Activated CD8-positive, alpha-beta memory T cell treated with anti-CD3 and anti-CD28 coated beads, Interleukin-2, amount 50 U/mL, for 24 hours (primary cell): ENCODE measurements around the gene CLIC3.

Experiments
- DNase-seq: peaks from one replicate; pipeline ENCODE4 v3.0.0-alpha.2; 2020; ENCODE audit errors: extremely low read depth

The CLIC3 gene

DNA sequence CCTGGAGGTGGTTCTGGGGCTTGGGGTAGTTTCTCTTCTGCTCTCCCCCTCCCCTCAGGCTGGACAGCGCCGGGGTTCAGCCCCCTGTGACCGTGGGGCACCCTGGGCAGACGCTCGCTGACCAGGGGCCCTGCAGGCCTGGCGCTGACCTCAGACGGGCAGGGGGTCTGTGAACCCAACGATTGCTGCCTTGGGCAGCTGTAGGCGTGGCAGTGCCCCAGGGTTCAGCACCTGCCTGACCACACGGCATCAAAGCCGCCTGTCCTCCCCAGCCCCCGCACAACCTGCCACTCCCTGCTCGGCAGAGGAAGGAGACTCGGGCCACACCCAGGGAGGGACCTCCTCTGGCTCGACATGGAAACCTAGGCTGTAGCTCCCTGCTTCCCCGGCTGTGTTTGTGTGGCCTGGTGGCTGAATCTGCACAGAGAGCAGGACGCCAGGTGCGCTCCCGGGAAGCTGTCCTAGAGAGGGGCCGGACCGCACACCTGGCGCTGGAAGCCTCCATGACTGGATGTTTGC lies 32.1 kb downstream of the CLIC3 start:
- no peak for DNase-seq

DNA sequence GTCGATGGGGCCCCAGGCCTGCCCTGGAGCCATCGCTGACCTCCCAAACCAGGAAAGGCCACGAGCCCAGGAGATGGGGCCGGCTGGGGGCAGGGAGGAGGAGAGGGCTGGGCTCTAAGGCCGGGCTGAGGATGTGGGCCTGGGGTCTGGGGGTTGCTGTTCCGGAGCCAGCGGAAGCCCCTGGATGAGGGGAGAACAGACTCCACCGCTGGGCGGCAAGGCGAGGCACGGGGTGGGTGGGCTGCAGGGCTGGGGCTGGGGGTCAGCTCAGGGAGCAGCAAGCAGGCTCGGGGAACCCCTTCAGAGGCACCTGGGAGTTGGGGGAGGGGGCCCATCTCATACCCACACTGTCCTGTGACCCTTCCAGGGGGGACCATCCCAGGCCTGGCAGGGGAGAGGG lies 32.6 kb downstream of the CLIC3 start:
- DNase-seq: no peak

- DNase-seq: no peak
These were observed 33.0 kb downstream of the CLIC3 start for GRCh38 chr9:136963341-136963740.

- no peak for DNase-seq
These were observed 33.6 kb downstream of the CLIC3 start for GRCh38 chr9:136962701-136963248.

DNA sequence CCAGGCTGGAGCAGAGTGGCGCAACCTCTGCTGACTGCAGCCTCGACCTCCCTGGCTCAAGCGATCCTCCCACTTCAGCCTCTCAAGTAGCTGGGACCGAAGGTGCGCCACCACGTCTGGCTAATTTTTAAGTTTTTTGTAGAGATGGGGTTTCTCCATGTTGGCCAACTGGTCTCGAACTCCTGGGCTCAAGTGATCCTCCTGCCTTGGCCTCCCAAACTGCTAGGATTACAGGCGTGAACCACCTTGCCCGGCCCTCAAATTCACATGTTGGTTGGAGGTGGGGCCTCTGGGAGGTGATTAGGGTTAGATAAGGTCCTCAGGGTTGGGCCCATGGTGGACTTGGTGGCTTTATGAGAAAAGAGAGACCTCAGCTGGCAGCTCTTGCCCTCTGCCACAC lies 34.2 kb downstream of the CLIC3 start:
- no peak for DNase-seq

- DNase-seq: no peak
These were observed 34.9 kb downstream of the CLIC3 start for GRCh38 chr9:136961279-136962065.

GRCh38 chr9:136960938-136961275 lies 35.5 kb downstream of the CLIC3 start:
- no peak for DNase-seq

DNA sequence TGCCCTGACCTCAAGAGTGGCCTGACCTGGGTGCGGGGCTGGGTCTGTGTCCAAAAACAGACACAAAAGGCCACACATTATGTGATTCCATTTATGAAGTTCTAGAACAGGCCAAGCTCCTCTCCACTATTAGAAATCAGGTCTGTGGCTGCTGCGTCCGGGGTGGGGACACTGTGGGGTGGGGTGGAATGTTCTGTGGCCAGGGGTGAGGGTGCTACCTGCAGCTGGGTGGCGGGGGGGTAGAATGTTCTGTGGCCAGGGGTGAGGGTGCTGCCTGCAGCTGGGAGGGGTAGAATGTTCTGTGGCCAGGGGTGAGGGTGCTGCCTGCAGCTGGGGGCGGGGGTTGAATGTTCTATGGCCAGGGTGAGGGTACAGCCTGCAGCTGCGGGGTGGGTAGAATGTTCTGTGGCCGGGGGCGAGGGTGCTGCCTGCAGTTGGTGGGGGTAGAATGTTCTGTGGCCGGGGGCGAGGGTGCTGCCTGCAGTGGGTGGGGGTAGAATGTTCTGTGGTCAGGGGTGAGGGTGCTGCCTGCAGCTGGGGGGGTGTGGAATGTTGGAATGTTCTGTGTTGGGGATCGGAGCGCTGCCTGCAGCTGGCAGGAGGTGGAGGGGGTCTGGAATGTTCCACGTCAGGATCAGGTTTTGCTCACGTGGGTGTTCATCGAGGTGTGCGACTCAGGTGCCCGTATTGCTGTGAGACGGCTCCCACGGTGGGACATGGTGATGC lies 36.0 kb downstream of the CLIC3 start:
- no peak for DNase-seq

DNA sequence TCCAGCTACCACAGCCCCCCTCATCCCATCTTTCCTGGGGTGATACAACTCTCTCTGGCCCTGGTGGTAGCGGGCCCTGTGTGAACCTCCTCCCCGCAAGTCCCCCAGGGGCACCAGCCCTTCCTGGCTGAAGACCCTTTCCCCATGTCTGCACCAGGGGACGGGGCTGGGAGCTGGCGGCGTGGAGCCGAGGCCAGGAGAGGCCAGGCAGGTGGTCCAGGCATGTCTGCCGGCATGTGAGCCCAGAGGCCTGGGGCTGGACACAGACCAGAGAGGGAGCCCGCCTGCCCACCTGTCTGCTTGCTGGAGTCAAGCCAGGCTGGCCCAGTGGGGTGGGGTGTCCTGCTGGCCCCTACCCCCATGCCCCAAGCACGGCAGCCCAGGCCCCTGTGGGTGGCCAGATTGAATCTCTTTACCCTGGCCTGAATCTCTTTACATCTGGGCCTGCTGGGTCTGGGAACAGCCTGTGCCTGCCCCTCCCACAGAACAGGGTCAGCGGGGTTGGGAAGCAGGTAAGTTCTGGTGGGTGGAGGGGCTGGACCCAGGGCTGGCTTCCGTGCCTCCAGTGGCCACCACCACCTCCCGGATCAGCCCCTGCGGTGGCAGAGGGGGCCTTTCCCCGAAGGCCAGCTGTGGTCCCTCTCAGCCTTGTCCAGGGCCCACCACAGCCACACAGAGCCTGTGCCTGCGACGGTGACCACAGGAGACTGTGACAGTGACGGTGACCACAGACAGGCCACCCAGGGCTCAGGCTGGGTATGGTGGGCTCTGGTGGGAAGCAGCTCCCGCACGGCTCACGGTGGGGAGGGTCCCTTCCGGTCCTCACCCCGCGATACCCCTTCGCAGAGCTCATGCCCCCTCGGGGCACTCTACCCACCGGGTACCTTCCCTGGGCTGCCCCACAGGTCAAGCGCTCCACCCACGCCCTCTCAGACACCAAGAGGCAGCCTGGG lies 37.2 kb downstream of the CLIC3 start:
- DNase-seq: no peak

DNA sequence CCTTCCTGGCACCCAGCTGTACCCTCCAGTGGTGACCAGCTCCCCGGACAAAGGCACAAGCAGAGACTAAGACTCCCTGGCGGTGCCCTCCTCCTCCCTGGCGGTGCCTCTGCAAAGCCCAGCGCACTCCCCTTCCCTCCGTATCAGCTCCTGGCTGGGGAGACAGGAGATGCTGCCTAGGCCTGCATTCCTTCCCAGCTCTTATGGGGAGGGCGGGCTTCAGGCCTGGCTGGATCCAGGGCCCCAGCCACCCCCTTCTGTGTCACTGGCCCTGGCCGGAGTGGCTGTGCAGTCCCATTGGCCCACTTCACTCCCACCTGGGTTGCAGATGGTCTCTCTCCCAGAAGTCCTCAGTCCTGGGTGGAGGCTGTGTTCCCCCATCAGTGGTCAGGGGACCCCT lies 37.9 kb downstream of the CLIC3 start:
- DNase-seq: no peak

DNA sequence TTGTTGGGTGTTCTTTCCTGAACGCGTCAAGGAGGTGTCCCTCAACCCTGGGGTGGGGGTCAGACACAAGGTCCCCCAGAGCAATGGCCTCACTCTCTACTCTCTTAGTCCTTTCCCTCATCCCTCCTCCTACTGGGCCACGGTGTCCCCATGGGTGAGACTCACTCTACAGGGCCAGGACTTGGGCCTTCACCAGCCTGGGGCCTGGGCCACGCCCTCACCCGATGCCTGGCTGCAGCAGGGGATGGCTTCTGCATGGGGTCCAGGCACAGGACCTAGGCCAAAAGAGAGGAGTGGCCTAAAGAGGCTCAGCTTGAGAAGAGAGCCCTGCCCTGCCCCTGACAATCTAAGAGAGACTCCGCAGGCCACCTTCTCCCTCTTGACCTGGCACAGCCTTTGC lies 38.5 kb downstream of the CLIC3 start:
- no peak for DNase-seq

DNA sequence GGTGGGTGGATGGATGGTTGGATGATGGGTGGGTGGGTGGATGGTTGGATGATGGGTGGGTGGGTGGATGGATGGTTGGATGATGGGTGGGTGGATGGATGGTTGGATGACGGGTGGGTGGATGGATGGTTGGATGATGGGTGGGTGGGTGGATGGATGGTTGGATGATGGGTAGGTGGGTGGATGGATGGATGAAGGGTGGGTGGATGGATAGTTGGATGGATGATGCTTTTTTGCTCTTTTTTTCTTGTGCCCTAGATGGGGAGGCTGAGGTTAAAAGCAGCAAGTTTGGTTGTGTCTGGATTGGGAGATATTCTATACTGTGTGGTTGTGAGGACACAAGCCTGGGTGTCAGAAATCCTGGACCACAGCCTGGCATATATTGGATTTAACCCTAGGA lies 38.9 kb downstream of the CLIC3 start:
- no peak for DNase-seq

GRCh38 chr9:136956604-136957003 lies 39.8 kb downstream of the CLIC3 start:
- DNase-seq: no peak

- DNase-seq: no peak
These were observed 40.4 kb downstream of the CLIC3 start for GRCh38 chr9:136955943-136956335.

GRCh38 chr9:136955202-136955942 lies 41.0 kb downstream of the CLIC3 start:
- DNase-seq: no peak

DNA sequence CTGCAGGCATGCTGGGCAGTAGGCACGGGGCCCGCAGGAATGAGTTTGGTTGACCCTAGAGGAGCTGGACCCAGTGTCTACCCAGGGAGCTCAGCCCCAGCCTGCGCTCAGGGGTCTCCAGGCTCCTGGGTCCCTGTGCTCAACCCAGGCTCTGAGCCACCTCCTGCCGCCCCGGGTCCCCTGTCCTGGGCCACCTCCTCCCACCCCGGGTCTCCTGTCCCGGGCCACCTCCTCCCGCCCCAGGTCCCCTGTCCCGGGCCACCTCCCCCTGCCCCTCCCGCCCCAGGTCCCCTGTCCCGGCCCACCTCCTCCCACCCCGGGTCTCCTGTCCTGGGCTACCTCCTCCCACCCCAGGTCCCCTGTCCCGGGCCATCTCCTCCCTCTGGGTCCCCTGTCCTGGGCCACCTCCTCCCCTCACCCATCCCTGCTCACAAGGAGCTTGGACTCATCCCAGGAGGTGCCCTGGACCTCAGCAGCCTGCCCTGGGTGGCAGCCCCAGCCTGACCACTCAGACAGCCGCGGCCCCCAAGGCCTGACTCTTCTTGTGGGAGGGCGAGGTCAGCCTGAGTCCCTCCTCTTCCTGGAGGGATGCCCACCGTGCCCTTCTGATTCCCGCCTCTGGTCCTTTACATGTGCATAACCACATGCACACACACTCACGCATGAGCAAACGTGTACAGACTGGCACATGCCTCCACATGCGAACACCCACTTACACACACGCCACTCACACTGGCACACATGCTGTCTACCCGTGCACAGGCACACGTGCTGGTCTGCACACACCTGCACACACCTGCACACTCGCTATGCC lies 41.9 kb downstream of the CLIC3 start:
- DNase-seq: no peak

DNA sequence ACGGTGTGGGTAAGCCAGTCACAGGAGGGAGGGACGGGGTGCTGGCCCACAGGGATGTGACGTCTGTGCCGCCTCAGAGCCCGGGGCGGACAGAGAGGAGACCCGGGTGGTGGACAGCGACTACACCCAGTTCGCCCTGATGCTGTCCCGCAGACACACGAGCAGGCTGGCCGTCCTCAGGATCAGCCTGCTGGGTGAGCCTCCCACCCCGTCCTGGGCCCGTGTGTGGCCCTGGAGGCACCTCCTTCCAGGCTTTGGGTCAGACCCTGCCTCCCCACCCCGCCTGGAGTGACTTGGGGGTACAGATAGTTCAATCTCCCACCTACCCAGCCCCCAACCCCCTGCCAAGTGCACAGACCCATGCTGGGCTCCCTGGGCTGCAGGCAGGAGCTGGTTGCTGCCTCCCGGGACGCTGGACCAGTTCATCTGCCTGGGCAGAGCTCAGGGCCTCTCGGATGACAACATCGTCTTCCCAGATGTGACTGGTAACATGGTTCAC lies 42.5 kb downstream of the CLIC3 start:
- DNase-seq: no peak

- DNase-seq: no peak
These were observed 43.2 kb downstream of the CLIC3 start for GRCh38 chr9:136952876-136953770.

- DNase-seq: no peak
These were observed 44.0 kb downstream of the CLIC3 start for GRCh38 chr9:136952321-136952850.
